Stomach (tissue), 4 donors: Measurements from ENCODE around the gene ADISSP.

Experiments
- CTCF ChIP-seq, 7 experiments: fragments of 450-650 bp in 4 of 7; fragments of 200-600 bp in 3 of 7; sonication (generic) in 3 of 7; IDR thresholded peaks; one replicate each; pipeline ENCODE4 v1.5.1; 2016 to 2019; ENCODE audit warnings: antibody characterized with exemption in 7 of 7, control low read depth in 2 of 7, mild to moderate bottlenecking in 1 of 7
- POLR2A ChIP-seq, 4 donors: fragments of 450-650 bp; IDR thresholded peaks; one replicate each; pipeline ENCODE4 v1.6.1; 2016; ENCODE audit warnings: antibody characterized with exemption in 4 of 4, control low read depth in 2 of 4, mild to moderate bottlenecking in 1 of 4, moderate library complexity in 1 of 4

GRCh38 chr20:3720068-3720467 lies 47.5 kb downstream of the ADISSP start:
- TF ChIP-seq CTCF (IDR thresholded peaks at IDR 0.05) (no peak), POLR2A (IDR thresholded peaks at IDR 0.05) (no peak)
